A549 (cell line): ENCODE data around the gene NEGR1. TPM values are rescaled to one million over a fixed set of nuclear protein-coding genes. Genes with fewer than 3 reads are reported as not detected.

Source experiments
- ATAC-seq, 2 experiments: fragments of 200-7000 bp in 1 of 2; fragments of >200 bp in 1 of 2; cut with Nextera tagmentation in 1 of 2; cut with Tn5 transposase in 1 of 2; 3 replicates each; pipeline versions ENCODE4 v1.8.0 to v1.9.1; 2018 to 2020; ENCODE audit warnings: mild to moderate bottlenecking in 1 of 2, moderate library complexity in 1 of 2
- CTCF ChIA-PET: fragments of 300-600 bp; sonication (Branson Sonifier 250); formaldehyde crosslinking; extraction: SDS; loops from one replicate; lab custom pipeline; 2021; ENCODE audit warnings: antibody characterized with exemption, inconsistent platforms; lab: Yijun Ruan, JAX
- POLR2A ChIA-PET: fragments of 350-600 bp; formaldehyde crosslinking; extraction: SDS; loops from one replicate; lab custom pipeline; 2021; ENCODE audit warnings: antibody characterized with exemption, inconsistent platforms; lab: Yijun Ruan, JAX
- DNase-seq, 2 experiments: peaks; one replicate each; pipeline versions ENCODE4 v3.0.0 to v3.0.0-alpha.2; 2011 to 2016; ENCODE audit warnings: low read depth in 1 of 2, low spot score in 1 of 2
- FAIRE-seq: peaks from 2 replicates; lab custom pipeline; 2011; peaks lifted over from hg19 to GRCh38; lab: Jason Lieb, UNC
- H3K27ac ChIP-seq, 2 experiments: fragments of >200 bp; sonication (Bioruptor Twin); formaldehyde crosslinking; 3 replicates each; pipeline ENCODE4 v1.5.1; 2016 to 2017
- H3K4me1 ChIP-seq: fragments of >200 bp; sonication (Bioruptor Twin); formaldehyde crosslinking; 3 replicates; pipeline ENCODE4 v1.6.1; 2016
- H3K4me2 ChIP-seq: fragments of >200 bp; sonication (Bioruptor Twin); formaldehyde crosslinking; 3 replicates; pipeline ENCODE4 v1.6.1; 2016
- H3K4me3 ChIP-seq: fragments of >200 bp; sonication (Bioruptor Twin); formaldehyde crosslinking; 3 replicates; pipeline ENCODE4 v1.5.1; 2016
- H3K9me3 ChIP-seq: fragments of >200 bp; sonication (Bioruptor Twin); formaldehyde crosslinking; 3 replicates; pipeline ENCODE4 v1.6.1; 2016
- CBX8 ChIP-seq: fragments of 200-600 bp; sonication (generic); IDR thresholded peaks from 2 replicates; pipeline ENCODE4 v1.6.1; 2016
- CHD2 ChIP-seq: fragments of 150-350 bp; IDR thresholded peaks from 2 replicates; pipeline ENCODE4 v1.6.1; 2014; ENCODE audit warnings: low read length; ENCODE audit not compliant: partially characterized antibody
- CHD4 ChIP-seq: fragments of 200-600 bp; sonication (generic); IDR thresholded peaks from 2 replicates; pipeline ENCODE4 v1.6.1; 2016; ENCODE audit warnings: antibody characterized with exemption, mild to moderate bottlenecking, borderline replicate concordance
- CTCF ChIP-seq: fragments of >200 bp; sonication (Bioruptor Twin); formaldehyde crosslinking; IDR thresholded peaks from 3 replicates; pipeline ENCODE4 v1.5.1; 2016
- EHF ChIP-seq: fragments of 250-450 bp; sonication (Bioruptor Pico); IDR thresholded peaks from 2 replicates; pipeline ENCODE4 v1.5.0; 2020; ENCODE audit warnings: mild to moderate bottlenecking
- EHMT2 ChIP-seq: fragments of 200-600 bp; sonication (generic); IDR thresholded peaks from 2 replicates; pipeline ENCODE4 v1.6.1; 2016; ENCODE audit warnings: antibody characterized with exemption, low read depth, mild to moderate bottlenecking, moderate library complexity
- KDM1A ChIP-seq: fragments of 200-600 bp; sonication (generic); IDR thresholded peaks from 2 replicates; pipeline ENCODE4 v1.6.1; 2016; ENCODE audit warnings: low read depth, mild to moderate bottlenecking
- MAZ ChIP-seq: fragments of 150-350 bp; IDR thresholded peaks from 2 replicates; pipeline ENCODE4 v1.6.1; 2014; ENCODE audit warnings: antibody characterized with exemption, low read depth, low read length, borderline replicate concordance
- MYC ChIP-seq: IDR thresholded peaks from 2 replicates; pipeline ENCODE4 v1.6.1; 2012; ENCODE audit warnings: mild to moderate bottlenecking, inconsistent platforms, low read length, improper control_type of control experiment, borderline replicate concordance
- NFE2L2 ChIP-seq: fragments of 150-350 bp; conservative IDR thresholded peaks from 2 replicates; pipeline ENCODE4 v1.6.1; 2014; ENCODE audit warnings: low read length
- NPAS2 ChIP-seq: fragments of 250-450 bp; sonication (Bioruptor Pico); IDR thresholded peaks from 2 replicates; pipeline ENCODE4 v1.8.0; 2022; ENCODE audit warnings: mild to moderate bottlenecking, moderate library complexity, borderline replicate concordance
- NR3C1 ChIP-seq: fragments of >200 bp; sonication (Bioruptor Twin); formaldehyde crosslinking; IDR thresholded peaks from 3 replicates; pipeline ENCODE4 v1.6.1; 2017
- PBX3 ChIP-seq: IDR thresholded peaks from 2 replicates; pipeline ENCODE4 v1.6.1; 2012
- PHF8 ChIP-seq: fragments of 200-600 bp; sonication (generic); IDR thresholded peaks from 2 replicates; pipeline ENCODE4 v1.6.1; 2016; ENCODE audit warnings: low read depth, mild to moderate bottlenecking, antibody characterized with exemption, moderate library complexity, borderline replicate concordance
- RFX5 ChIP-seq: fragments of 450-650 bp; IDR thresholded peaks from 2 replicates; pipeline ENCODE4 v1.7.1; 2014; ENCODE audit warnings: antibody characterized with exemption, mild to moderate bottlenecking, moderate library complexity
- TFCP2L1 ChIP-seq: fragments of 250-450 bp; sonication (Bioruptor Pico); IDR thresholded peaks from 2 replicates; pipeline ENCODE4 v1.5.0; 2021; ENCODE audit warnings: mild to moderate bottlenecking
- ZFP36 ChIP-seq: fragments of 450-650 bp; IDR thresholded peaks from 2 replicates; pipeline ENCODE4 v1.6.1; 2014; ENCODE audit warnings: borderline replicate concordance; ENCODE audit not compliant: partially characterized antibody
- WGBS: methylation state at CpG from one replicate; pipeline ENCODE4 v1.1.6; 2017; ENCODE audit errors: missing lambda C conversion rate; 5-methylcytosine and 5-hydroxymethylcytosine counted together
- polyA plus RNA-seq, 4 experiments: library from polyadenylated mRNA; depleted of rRNA in 3 of 4; stranded (reverse); fragments of >200 nt; fragmentation: RNase III in 1 of 4; extraction: RNeasy Plus Mini Kit Qiagen cat#74134 plus additional on column Dnase treatment in 1 of 4; gene quantifications; 2 replicates in 3 of 4; 3 replicates in 1 of 4; pipeline ENCODE4 v1.2.3, GENCODE V29; 2011 to 2017
- TF ChIP-seq, protein P1 (sequence below): fragments of 150-350 bp; IDR thresholded peaks from 2 replicates; pipeline ENCODE4 v1.6.1; 2014; ENCODE audit warnings: low read depth, mild to moderate bottlenecking, low read length
- TF ChIP-seq, protein P2 (sequence below): fragments of 250-450 bp; sonication (Bioruptor Pico); IDR thresholded peaks from 2 replicates; pipeline ENCODE4 v1.5.0; 2020; ENCODE audit warnings: low read depth, mild to moderate bottlenecking, moderate library complexity
- TF ChIP-seq, protein P3 (sequence below): fragments of >200 bp; sonication (Bioruptor Twin); formaldehyde crosslinking; IDR thresholded peaks from 3 replicates; pipeline ENCODE4 v1.6.1; 2016

Gene NEGR1
- polyA plus RNA-seq, 2 of the 4 experiments (the other 2 are of a cell fraction): not detected

DNA sequence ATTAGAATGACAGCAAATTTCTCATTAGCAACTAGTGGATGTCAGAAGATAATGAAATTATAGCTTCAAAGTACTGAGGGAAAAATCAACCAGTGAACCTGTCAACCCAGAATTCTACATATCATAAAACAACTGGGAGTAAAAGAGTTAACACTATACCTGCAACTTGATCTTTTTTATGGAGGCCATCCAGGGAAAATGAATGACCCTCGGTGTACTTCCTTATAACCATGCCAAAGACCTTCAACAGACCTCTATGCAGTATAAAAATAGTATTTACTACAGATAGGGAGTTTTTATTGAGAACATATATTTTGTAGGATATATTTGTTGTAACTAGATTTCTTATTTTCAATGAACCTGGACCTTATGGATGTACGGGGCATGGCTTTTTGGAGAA is 809.0 kb downstream of the NEGR1 start:
- ChIA-PET CTCF (no interaction called here), POLR2A (no interaction called here)
- WGBS: 2% methylated on average over 2 of the region's 2 CpGs
- Histone ChIP-seq H3K9me3 (no peaks in the 10 kb centered on the region), H3K4me3 (no peak overlapping the region), H3K27ac (no peak overlapping the region), H3K4me1 (no peaks in the 10 kb centered on the region), H3K4me2 (no peak overlapping the region)
- ATAC-seq (no peak), FAIRE-seq (no peak), DNase-seq (no peak)
- no peak for TF ChIP-seq NPAS2 (CRISPR knock-in tag)
- TF ChIP-seq RFX5: no peak
- no peak for TF ChIP-seq EHF (CRISPR knock-in tag)
- TF ChIP-seq NFE2L2: no peak
- no peak for TF ChIP-seq CTCF
- TF ChIP-seq MYC: no peak
- no peak for TF ChIP-seq ZFP36
- no peak for TF ChIP-seq CHD4
- TF ChIP-seq PBX3: no peak
- TF ChIP-seq PHF8: no peak
- TF ChIP-seq CBX8: no peak
- TF ChIP-seq, protein P1, sequence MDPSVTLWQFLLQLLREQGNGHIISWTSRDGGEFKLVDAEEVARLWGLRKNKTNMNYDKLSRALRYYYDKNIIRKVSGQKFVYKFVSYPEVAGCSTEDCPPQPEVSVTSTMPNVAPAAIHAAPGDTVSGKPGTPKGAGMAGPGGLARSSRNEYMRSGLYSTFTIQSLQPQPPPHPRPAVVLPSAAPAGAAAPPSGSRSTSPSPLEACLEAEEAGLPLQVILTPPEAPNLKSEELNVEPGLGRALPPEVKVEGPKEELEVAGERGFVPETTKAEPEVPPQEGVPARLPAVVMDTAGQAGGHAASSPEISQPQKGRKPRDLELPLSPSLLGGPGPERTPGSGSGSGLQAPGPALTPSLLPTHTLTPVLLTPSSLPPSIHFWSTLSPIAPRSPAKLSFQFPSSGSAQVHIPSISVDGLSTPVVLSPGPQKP: no peak
- TF ChIP-seq, protein P2, sequence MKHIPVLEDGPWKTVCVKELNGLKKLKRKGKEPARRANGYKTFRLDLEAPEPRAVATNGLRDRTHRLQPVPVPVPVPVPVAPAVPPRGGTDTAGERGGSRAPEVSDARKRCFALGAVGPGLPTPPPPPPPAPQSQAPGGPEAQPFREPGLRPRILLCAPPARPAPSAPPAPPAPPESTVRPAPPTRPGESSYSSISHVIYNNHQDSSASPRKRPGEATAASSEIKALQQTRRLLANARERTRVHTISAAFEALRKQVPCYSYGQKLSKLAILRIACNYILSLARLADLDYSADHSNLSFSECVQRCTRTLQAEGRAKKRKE (CRISPR knock-in tag): no peak

GRCh38 chr1:71465093-71465492 is 817.2 kb downstream of the NEGR1 start:
- ATAC-seq (no peak), DNase-seq (no peak), FAIRE-seq (no peak)
- 20% methylated on average over 2 of the region's 2 CpGs for WGBS
- Histone ChIP-seq H3K27ac (no peak overlapping the region), H3K9me3 (no peaks in the 10 kb centered on the region), H3K4me2 (no peak overlapping the region), H3K4me1 (no peaks in the 10 kb centered on the region), H3K4me3 (no peak overlapping the region)
- ChIA-PET POLR2A (no interaction called here), CTCF (no interaction called here)
- TF ChIP-seq KDM1A (no peak), NFE2L2 (no peak), EHF (CRISPR knock-in tag) (no peak), NR3C1 (no peak), MAZ (no peak), EHMT2 (no peak), TFCP2L1 (CRISPR knock-in tag) (no peak), CHD4 (no peak), CHD2 (no peak)
- TF ChIP-seq, protein P3, sequence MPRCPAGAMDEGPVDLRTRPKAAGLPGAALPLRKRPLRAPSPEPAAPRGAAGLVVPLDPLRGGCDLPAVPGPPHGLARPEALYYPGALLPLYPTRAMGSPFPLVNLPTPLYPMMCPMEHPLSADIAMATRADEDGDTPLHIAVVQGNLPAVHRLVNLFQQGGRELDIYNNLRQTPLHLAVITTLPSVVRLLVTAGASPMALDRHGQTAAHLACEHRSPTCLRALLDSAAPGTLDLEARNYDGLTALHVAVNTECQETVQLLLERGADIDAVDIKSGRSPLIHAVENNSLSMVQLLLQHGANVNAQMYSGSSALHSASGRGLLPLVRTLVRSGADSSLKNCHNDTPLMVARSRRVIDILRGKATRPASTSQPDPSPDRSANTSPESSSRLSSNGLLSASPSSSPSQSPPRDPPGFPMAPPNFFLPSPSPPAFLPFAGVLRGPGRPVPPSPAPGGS: no peak
